ENCODE data around the gene TMEM209. TPM values are rescaled to one million over a fixed set of nuclear protein-coding genes. Genes with fewer than 3 reads are reported as not detected.

TMEM209 gene
- polyA plus RNA-seq, 1 donor (not counting 4 experiments of a cell fraction or from before 2014, with no cell fraction given) = 20.0 TPM

GRCh38 chr7:130139193-130139960 is 65.8 kb downstream of the TMEM209 start:
- DNase-seq (ENCODE audit: low read depth, low spot score) (no peak), FAIRE-seq (no peak)
- no peaks in the 10 kb centered on the region for H3K79me2 ChIP-seq (ENCODE audit: control insufficient read depth, insufficient read depth, low read length)
- H3K4me3 ChIP-seq (ENCODE audit: control insufficient read depth in 2 of 3, extremely low read depth in 1 of 3, insufficient read depth in 2 of 3, low read depth in 1 of 3, low read length in 3 of 3) = no peak overlapping the region
- H3K36me3 ChIP-seq (ENCODE audit: control insufficient read depth in 2 of 2, extremely low read depth in 1 of 2, insufficient read depth in 2 of 2, low read length in 2 of 2) = peaks cover 9 to 11% of the 10 kb centered on the region in 2 experiments
- no peaks in the 10 kb centered on the region for H3K9me1 ChIP-seq (ENCODE audit: control insufficient read depth, extremely low read depth, insufficient read depth, low read length)
- no peak overlapping the region for H3K4me2 ChIP-seq (ENCODE audit: control insufficient read depth, extremely low read depth, insufficient read depth, low read depth, low read length)
- H3K4me1 ChIP-seq (ENCODE audit: control insufficient read depth, extremely low read depth, insufficient read depth, low read length) = peaks cover 4% of the 10 kb centered on the region
- no peaks in the 10 kb centered on the region for H4K20me1 ChIP-seq (ENCODE audit: control insufficient read depth, extremely low read depth, insufficient read depth, low read length)
- no peak overlapping the region for H3K27ac ChIP-seq (ENCODE audit: control insufficient read depth, insufficient read depth, low read length)
- H2AFZ ChIP-seq (ENCODE audit: control insufficient read depth, low read length) = no peak overlapping the region
- dilution Hi-C loops (cut with MboI; ENCODE audit: extremely low pct_ligation_motif_present, low sequenced_read_pairs) = no loop called here
- H3K9ac ChIP-seq (ENCODE audit: control insufficient read depth, extremely low read depth, insufficient read depth, low read length) = no peak overlapping the region
- TF ChIP-seq CTCF (optimal IDR thresholded peaks at IDR 0.05 in 1 of 3, IDR thresholded peaks at IDR 0.05 in 1 of 3, conservative IDR thresholded peaks at IDR 0.05 in 1 of 3; ENCODE audit: extremely low read depth in 1 of 3, insufficient read depth in 2 of 3, low read length in 3 of 3) (no peak), EZH2 (IDR thresholded peaks at IDR 0.05; ENCODE audit: low read length) (no peak)
- no peaks in the 10 kb centered on the region for H3K9me3 ChIP-seq (ENCODE audit: control insufficient read depth, low read depth, low read length)
- H3K27me3 ChIP-seq (ENCODE audit: control insufficient read depth, extremely low read depth, insufficient read depth, low read length) = no peaks in the 10 kb centered on the region

- dilution Hi-C loops (cut with MboI; ENCODE audit: extremely low pct_ligation_motif_present, low sequenced_read_pairs) = no loop called here
- no peak for DNase-seq (ENCODE audit: low read depth, low spot score)
- no peak for FAIRE-seq
Measured at GRCh38 chr7:130137207-130137606, 68.0 kb downstream of the TMEM209 start.

More at GRCh38 chr7:130137207-130137606, 68.0 kb downstream of the TMEM209 start:
- no peaks in the 10 kb centered on the region for H3K27me3 ChIP-seq (ENCODE audit: control insufficient read depth, extremely low read depth, insufficient read depth, low read length)
- H3K4me1 ChIP-seq (ENCODE audit: control insufficient read depth, extremely low read depth, insufficient read depth, low read length) = peaks cover 4% of the 10 kb centered on the region
- H3K4me2 ChIP-seq (ENCODE audit: control insufficient read depth, extremely low read depth, insufficient read depth, low read depth, low read length) = no peak overlapping the region
- H3K9me3 ChIP-seq (ENCODE audit: control insufficient read depth, low read depth, low read length) = no peaks in the 10 kb centered on the region
- H2AFZ ChIP-seq (ENCODE audit: control insufficient read depth, low read length) = no peak overlapping the region
- TF ChIP-seq EZH2 (IDR thresholded peaks at IDR 0.05; ENCODE audit: low read length) = no peak
- no peak for TF ChIP-seq CTCF (optimal IDR thresholded peaks at IDR 0.05 in 1 of 3, IDR thresholded peaks at IDR 0.05 in 1 of 3, conservative IDR thresholded peaks at IDR 0.05 in 1 of 3; ENCODE audit: extremely low read depth in 1 of 3, insufficient read depth in 2 of 3, low read length in 3 of 3)
- peaks cover 12 to 13% of the 10 kb centered on the region in 2 experiments for H3K36me3 ChIP-seq (ENCODE audit: control insufficient read depth in 2 of 2, extremely low read depth in 1 of 2, insufficient read depth in 2 of 2, low read length in 2 of 2)
- H3K79me2 ChIP-seq (ENCODE audit: control insufficient read depth, insufficient read depth, low read length) = no peaks in the 10 kb centered on the region
- no peaks in the 10 kb centered on the region for H4K20me1 ChIP-seq (ENCODE audit: control insufficient read depth, extremely low read depth, insufficient read depth, low read length)
- no peak overlapping the region for H3K9ac ChIP-seq (ENCODE audit: control insufficient read depth, extremely low read depth, insufficient read depth, low read length)
- H3K4me3 ChIP-seq (ENCODE audit: control insufficient read depth in 2 of 3, extremely low read depth in 1 of 3, insufficient read depth in 2 of 3, low read depth in 1 of 3, low read length in 3 of 3) = no peak overlapping the region
- no peak overlapping the region for H3K27ac ChIP-seq (ENCODE audit: control insufficient read depth, insufficient read depth, low read length)
- H3K9me1 ChIP-seq (ENCODE audit: control insufficient read depth, extremely low read depth, insufficient read depth, low read length) = no peaks in the 10 kb centered on the region

Data from keratinocyte (primary cell).